Pons (tissue), 1 donor: ENCODE measurements around the gene AGXT.

ENCODE experiments used
- DNase-seq: peaks from one replicate; pipeline ENCODE4 v3.0.0-alpha.2; 2016; ENCODE audit warnings: low spot score

AGXT gene

DNA sequence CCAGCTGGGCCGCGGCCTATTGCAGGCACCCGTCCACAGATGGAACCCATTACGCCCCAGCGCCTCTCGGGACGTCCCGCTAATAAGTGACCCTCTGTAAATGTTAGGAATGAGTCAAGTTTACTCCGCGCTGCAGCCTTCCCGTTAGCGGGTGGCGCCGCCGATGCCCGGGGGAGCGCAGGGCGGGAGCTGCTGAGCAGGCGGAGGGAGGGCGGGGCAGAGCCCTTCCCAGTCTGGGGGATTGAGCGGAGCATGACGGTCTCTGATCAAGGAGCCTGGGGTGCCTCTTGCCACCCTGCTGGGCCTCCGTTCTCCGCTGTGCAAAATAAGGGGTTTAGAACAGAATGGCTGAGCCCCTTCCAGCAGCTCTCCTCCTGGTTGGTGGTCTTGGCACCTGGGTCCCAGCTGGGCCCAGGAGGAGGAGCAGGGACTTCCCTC, 48.0 kb downstream of the AGXT start:
- DNase-seq, result no peak

DNA sequence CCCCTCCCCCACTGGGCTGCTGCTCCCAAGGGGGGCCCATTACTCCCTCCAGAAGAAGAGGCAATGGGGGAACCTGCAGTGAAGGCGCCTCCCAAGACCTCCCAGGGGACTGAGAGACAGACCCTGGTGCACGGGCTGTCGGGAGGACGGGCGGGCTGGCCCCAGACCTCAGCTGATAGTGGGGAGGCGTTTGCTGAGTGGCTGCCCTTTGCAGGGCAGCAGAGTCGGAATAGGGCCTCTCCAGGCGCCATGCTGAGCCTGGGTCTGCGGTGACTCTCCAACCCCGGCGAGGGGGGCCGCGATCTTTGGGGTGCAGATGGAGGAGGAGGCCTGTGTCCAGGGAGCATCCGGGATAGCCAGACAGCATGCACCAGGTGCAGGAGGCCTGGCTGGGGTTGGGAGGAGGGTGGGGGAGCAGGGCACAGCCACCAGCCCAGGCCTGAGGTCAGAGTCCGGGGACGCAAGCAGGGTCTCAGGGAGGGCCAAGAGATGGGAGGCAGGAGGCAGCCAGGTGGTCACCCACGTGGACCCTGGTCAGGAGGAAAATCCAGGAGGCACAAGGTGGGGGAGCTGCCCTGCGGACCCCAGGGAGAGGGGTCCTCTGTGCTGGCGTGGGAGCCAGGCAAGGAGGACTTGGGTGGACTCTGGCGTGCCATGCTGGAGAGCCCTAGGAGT, 48.5 kb downstream of the AGXT start:
- no peak for DNase-seq

DNA sequence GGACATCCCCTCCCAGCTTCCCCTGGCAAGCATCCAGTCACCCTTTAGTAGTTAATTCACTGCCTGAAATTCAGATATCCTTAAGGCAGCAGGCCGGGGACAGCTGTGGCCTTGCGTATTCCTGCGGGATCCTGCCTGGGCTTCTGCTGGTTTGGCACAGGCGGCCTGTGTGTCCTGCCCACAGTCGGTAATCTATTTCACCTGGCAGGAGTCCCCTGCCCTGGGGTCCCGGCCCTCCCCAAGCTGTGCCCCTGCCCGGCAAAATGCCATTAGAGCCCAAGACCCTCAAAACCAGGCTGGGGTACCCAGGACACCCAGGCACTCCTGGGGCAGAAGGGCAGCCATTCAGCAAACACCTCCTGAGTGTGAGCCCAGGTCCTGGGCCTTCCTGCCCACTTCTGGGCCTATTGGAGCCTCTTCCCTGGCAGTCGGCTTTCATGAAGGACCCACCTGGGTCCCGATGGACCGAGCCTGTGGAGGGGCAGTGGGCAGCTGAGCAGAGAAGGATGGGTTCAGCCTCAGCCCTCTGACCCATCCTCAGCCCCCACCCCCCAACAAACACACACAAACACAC, 49.1 kb downstream of the AGXT start:
- no peak for DNase-seq

DNA sequence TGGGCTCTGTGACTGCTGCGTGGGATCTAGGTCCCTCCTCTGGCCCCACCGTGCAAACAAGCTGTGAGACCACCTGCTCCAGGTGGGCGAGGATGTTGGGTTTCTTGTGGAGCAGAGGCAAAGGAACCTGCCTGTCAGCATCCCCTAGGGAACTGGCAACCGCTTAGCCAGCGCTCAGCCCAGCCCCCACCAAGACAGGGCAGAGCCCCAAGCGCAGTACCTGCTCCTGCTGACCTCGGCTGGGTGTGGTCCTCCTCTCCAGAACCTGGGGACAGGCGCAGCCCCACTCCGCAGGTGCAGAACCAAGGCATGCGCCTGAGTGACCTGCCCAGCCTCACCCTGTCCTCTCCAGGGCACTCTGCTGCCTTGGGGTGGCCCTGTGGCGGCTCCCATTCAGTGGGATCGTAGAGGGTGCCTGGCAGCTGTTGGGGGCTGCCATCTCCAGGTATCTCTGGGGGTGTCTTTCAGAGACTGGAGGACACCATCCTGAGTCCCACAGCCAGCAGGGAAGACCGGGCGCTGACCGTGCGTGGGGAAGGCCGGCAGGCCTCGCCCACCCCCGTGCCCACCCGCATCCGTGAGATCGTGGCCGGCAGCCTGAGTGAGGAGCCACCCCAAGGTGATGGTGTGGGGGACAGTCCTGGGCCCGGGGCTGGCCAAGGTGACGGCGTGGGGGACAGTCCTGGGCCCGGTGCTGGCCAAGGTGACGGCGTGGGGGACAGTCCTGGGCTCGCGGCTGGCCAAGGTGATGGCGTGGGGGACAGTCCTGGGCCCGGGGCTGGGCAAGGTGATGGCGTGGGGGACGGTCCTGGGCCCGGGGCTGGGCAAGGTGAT, 49.9 kb downstream of the AGXT start:
- no peak for DNase-seq

DNA sequence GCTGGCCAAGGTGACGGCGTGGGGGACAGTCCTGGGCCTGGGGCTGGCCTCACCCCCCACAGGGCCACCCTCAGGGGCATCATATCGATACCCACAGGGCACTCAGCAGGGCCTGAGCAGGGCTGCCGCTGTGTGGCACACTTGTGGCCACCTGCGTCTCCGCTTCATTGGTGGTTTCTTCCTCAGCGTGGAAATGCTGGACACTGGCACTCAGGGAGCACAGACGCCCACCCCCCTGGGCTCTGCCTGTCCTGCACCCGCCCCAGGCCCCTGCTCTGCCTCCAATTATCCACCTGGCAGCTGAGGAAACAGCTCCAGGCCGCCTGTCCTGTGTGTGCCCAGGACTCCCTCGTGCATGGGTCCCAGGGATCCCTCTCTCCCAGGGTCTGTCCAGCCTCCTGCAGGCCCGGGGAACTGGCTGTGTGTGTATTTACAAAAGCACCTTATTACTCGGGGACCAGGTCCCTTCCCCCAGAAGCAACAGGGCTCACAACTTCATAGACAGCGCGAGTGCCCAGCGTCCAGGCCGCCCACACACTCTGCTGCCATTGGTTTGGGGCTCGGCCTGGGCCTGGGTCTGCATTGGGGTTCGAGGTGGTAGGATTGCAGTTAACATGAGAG, 50.6 kb downstream of the AGXT start:
- DNase-seq, result no peak

DNA sequence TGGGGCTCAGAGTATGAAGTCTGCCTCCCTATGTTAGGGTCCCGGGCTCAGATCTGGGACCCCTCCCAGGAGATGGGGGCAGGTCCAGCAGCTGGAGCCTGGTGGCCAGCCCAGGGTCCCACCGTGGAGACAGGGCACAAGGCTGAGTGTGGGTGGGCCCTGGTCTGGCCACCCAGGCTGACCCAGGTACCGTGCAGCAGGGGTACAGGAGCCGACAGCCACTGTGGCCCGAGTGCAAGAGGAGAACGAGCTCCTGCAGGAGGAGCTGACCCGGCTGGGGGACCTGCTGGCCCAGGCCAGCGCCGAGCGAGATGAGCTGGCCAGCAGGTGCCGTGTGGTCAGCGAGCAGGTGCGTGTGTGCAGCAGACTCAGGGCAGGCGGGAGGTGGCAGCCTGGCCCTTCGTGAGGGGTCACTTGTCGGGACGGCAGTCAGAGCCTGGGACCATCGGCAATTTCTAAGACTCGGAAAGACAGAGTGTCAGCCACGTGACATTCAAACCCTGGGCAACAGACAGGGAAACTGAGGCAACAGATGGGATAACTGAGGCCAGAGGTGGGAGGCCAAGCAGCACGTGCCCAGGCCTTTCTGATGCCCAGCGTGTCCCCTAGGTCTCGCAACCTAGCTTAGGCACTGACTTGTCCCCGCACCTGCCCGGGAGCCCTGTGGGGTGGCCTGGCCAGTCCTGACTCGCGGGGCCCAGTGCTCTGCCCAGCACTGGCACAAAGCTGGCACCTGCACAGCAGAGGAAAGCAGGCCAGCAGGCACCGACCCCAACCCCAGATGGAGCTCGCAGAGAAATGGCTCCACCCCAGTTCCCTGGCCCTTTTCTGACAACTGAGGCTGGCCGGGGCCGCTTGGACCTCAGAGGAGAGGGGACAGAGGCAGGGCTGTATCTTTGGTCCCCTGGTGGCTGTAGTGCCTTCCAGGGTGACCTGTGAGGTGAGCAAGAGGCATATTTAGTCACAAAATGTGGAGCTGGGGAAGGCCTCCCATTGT, 51.5 kb downstream of the AGXT start:
- no peak for DNase-seq

DNA sequence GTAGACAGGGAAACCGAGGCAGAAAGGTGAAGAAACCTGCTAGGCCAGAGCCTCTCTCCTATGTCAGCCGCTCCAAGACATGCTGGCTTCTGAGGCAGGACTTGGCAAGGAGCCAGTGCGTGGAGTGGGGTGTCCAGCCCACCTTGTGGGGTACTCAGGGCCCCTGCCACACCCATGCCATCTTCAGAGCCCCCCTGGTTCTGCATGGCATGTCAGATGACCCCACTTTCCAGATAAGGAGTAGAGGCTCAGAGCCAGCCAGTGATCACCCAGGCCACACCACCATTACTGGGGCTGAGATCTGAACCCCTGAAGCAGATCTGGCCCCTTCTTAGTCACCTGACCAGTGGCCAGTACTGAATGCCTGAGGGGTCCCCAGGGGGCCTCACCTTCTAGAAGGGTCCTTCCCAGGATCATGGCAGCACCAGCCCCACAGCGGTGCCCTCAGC, 52.2 kb downstream of the AGXT start:
- DNase-seq, result no peak

DNA sequence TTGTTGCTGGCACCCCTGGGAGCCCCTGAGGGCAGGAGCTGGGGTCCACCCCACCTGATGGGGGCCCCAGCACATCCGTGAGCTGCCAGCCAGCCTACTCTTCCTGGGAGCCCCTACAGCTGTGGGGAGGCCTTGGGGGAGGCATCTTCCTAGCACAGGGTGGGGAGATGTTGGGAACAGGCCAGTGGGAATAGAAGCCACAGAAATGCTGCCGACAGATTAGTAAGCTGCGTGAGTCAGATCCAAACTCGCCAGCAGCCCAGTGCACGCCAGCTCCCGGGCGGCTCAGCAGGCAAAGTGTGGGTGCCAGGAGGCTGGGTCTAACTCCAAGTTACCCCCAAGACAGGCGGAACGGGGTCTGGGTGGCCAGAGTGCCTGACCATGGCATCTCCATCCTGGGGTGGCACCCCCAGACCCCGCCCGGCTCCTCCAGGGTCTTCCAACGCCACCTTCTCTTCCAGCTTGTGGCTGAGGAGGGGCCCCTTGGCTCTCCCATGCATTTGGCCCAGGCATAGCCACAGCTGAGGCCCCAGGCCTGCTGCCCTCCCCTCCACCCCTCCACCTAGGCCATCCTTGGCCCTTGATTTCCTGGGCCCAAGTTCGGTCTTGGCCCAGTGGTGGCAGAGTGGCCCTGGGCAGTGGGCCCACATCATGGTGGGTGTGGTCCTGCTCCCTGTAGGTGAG, 52.8 kb downstream of the AGXT start:
- no peak for DNase-seq

DNA sequence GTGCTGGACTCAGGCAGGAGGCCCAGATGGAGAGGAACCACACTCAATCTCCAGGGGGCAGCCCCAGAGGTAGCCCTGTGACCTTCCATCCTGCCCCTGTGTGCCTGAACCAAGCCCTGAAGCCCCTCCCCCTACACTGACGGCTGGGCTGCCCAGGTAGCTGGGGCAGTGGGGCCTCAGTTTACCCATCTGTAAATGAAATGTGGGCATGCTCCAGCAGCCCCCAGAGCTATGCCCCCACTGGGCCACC, 53.3 kb downstream of the AGXT start:
- no peak for DNase-seq

DNA sequence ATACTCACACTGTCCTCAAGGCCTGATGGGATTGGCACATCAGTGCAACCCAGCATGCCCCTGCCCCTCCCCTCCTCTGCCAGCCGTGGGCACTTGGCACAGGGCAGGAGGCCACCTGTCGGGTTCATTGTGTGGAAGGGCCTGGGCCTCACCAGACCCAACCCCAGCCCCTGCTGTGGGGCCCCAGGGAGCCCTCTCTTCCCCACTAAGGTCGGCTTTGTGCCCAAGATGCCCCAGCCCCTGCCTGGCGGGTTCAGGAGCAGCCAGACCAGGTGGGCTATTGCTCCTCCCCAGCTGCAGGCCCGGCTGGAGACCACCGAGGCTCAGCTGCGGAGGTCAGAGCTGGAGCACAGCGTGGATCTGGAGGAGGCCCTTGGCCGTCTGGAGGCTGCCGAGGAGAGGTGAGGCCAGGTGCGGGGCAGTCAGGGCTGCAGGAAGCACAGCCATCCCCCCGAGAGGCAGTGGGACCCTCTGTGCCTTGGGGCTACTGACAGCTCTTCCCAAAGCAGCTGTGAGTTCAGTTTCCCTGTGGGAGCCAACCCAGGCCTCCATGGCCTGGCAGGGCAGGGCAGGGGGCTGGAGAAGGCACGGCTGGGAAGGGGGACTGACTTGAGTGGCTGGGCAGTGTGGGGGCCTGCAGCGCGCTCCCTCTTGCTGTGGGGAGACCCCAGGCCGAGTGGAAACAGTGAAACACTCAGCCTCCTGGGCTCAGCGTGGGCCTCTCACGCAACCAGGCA, 53.8 kb downstream of the AGXT start:
- no peak for DNase-seq

DNA sequence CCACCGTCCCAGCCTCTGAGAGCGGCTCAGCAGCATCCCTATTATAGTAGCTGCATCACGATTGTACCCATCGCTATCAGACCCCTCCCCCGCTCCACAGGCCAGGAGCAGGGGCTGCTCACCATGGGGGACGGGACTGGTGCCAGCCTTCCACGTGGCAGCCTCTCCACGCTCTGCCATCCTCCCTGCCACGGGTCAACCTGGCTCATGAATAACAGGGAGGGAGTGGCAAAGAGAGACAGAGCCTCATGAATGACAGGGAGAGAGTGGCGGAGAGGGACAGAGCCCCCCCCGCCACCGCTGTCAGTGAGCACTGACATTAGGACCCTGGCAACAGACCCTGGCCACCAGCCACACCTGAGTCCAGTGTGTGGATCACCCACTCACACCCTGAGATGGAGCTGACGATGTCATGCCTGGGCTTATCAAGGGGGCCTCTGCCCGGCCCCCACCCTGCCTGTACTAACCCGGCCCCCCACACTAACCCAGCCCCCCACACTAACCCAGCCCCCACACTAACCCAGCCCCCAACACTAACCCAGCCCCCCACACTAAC, 54.4 kb downstream of the AGXT start:
- DNase-seq, result no peak

DNA sequence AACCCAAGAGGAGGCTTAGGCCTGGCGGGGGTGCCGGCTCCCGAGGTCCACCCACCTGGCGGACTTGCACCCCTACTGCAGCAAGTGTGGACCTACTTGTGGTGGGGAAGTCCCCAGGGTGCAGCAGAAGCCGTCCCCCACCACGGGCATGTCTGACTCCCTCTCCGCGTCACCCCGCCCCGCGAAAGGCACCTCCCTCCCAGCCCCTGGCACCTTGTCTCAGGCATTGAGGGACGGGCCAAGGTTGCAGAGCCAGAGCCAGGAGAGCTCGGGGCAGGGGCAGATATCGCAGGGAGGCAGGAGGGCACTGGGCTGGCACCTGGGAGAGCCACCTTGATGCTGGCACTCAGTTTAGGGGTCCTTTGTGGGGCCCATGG, 56.6 kb downstream of the AGXT start:
- DNase-seq, result no peak

DNA sequence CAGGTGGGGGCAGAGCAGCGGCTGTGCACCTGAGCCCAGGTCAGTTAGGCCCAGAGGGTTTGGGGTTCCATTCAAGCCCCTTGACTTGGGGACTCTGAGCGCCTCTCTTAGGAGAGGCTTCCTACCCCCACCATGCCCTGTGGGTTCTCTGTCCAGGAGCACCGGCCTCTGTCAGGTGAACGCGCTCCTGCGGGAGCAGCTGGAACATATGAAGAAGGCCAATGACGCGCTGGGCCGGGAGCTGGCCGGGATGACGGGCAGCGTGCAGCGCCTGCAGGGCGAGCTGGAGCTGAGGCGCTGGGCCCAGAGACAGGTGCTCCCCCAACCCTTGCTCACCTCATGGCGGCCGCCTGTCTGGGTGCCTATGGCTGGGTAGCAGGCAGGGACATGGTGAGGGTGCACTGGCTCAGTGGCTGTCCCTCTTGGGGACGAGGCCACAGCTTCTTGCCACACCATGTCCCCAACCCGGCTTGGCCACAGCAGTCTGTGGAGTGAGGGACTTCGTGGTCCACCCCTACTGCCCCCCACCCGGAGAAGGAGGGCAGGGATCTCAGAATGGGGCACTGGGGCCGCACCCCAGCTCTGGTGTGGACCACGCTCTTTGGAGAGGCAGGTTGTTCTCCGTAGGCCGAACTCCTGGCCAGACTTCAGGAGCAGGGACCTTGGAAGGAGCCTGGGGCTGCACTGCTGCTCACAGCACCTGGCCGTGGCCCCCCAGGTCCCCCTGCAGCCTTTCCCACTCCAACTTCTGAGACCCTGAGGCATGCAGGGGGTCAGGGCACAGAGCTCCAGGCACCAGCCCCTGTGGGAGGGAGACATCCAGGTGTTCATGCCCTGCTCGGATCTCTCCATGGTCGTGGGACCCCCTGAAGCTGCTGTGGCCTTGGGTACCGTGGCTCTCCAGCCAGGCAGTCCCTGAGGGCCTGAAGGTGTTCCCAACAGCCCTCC, 57.2 kb downstream of the AGXT start:
- DNase-seq, result no peak

DNA sequence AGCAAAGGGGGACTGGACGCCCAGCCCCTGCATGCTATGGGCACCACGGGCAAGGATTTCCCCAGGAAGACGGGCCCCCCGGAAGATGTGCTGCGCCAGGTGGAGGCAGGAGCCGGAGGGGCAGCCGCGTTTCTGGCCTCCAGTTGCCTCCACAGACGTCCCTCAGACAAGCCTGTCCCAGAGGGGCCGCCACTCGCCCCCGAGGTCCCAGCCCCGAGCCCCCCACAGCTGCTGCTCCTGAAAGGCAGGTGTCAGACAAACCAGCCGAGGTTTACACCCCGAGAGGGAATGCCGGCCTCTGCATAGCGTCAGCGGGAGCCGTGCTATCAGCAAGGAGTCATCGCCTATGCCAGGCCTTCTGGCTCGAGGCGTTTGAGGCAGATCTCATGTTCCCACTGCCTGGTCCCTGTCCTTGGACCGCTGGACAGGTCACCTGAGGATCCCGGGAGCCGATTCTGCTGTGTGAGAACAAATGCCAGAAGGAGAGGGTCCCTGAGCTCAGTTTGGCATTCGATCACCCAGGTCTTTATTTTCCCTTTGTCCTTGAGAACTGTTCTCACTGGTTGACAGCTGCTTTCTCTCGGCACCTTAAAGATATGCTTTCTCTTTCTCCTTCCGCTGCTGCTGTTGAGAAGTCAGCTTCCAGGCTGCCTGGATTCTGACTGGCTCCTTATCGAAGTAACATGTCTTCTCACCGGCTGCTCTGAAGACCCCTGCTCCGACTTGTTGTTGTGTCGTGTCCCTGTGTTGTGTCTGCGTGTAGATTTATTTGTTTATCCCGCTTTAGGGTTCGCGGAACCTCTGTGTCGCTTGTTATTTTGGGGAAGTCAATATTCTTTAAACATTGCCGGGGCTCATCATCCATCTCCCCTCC, 58.1 kb downstream of the AGXT start:
- DNase-seq, result no peak

DNA sequence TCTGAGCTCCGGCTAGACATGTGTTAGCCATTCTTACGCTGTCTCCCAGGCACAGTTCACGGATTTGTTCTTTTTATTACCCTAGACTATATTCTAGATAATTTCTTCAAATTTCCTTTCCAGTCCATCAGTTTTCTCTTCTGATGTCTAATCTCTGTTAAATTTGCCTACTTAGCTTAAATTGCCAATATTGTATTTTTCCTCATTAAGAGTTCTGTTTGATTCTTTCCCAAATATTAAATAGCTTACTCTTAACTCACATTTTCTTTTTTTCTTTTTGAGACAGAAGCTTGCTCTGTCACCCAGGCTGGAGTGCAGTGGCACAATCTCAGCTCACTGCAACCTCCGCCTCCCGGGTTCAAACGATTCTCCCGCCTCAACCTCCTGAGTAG, 58.8 kb downstream of the AGXT start:
- no peak for DNase-seq

DNA sequence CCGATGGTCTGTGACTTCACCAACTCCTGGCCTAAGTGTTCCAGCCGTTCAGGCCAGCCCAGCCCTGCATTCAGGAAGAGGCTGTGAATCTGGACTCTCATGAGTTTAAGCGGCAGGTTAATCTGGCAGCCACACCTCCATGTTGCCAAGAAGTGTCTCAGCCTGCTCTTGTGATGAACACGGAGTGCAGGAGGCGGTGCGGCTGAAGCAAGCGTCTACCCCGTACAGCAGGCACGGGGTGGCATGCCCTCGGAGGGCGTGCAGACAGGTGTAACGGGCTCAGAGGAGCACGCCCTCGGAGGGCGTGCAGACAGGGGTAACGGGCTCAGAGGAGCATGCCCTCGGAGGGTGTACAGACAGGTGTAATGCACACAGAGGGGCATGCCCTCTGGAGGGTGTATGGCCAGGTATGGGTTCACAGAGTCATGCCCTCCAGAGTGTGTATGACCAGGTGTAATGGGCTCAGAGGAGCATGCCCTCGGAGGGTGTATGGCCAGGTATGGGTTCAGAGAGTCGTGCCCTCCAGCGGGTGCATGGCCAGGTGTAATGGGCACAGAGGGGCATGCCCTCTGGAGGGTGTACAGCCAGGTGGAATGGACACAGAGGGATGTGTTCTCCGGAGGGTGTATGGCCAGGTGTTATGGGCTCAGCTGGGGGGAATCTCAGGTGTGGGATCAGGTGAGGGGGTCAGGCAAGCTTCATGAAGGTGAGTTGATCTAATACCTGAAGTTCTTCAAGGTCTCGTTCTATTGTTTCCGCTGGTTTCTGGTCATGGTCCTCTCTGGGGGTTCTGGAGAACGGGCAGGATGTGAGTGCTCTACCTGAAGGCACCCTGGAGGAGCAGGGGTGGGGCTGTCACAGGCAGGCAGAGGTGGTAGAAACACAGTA, 60.1 kb downstream of the AGXT start:
- DNase-seq, result no peak
